Liver (tissue), 9 donors: ENCODE data around the gene SLX4IP. TPM values are rescaled to one million over a fixed set of nuclear protein-coding genes. Genes with fewer than 3 reads are reported as not detected.

Source experiments
- DNase-seq: peaks from one replicate; pipeline ENCODE4 v3.0.0-alpha.2; 2017; ENCODE audit warnings: low spot score
- H3K27ac ChIP-seq, 2 donors: one replicate each; pipeline ENCODE4 v1.7.0; 2013; ENCODE audit warnings: inconsistent platforms in 2 of 2, low read length in 2 of 2, control low read depth in 1 of 2, low read depth in 1 of 2, mild to moderate bottlenecking in 1 of 2
- H3K27me3 ChIP-seq, 4 donors: one replicate each; pipeline versions ENCODE4 v1.6.1 to v1.7.0; 2013; ENCODE audit warnings: low read length in 3 of 4, inconsistent platforms in 1 of 4, mild to moderate bottlenecking in 1 of 4, moderate library complexity in 1 of 4; ENCODE audit not compliant: control insufficient read depth in 4 of 4, insufficient read depth in 4 of 4
- H3K36me3 ChIP-seq, 4 donors: one replicate each; pipeline versions ENCODE4 v1.6.1 to v1.7.0; 2013; ENCODE audit warnings: low read length in 3 of 4, mild to moderate bottlenecking in 3 of 4, low read depth in 1 of 4, moderate library complexity in 1 of 4; ENCODE audit not compliant: control insufficient read depth in 4 of 4, insufficient read depth in 3 of 4
- H3K4me1 ChIP-seq, 4 donors: one replicate each; pipeline versions ENCODE4 v1.6.1 to v1.7.0; 2013; ENCODE audit warnings: low read length in 3 of 4, mild to moderate bottlenecking in 3 of 4, moderate library complexity in 1 of 4; ENCODE audit not compliant: control insufficient read depth in 4 of 4, insufficient read depth in 4 of 4
- H3K4me3 ChIP-seq, 3 donors: one replicate each; pipeline versions ENCODE4 v1.6.1 to v1.7.0; 2013; ENCODE audit warnings: low read length in 3 of 3, control low read depth in 1 of 3, low read depth in 1 of 3, mild to moderate bottlenecking in 1 of 3
- H3K9ac ChIP-seq, 2 donors: one replicate each; pipeline ENCODE4 v1.7.0; 2013; ENCODE audit warnings: low read length in 2 of 2, mild to moderate bottlenecking in 2 of 2, moderate library complexity in 2 of 2, control low read depth in 1 of 2, low read depth in 1 of 2
- H3K9me3 ChIP-seq, 4 donors: one replicate each; pipeline versions ENCODE4 v1.6.1 to v1.7.0; 2013; ENCODE audit warnings: low read length in 3 of 4; ENCODE audit not compliant: control insufficient read depth in 4 of 4
- FOXA1 ChIP-seq: IDR thresholded peaks from 2 replicates; pipeline ENCODE4 v1.6.1; 2016; ENCODE audit warnings: antibody characterized with exemption
- FOXA2 ChIP-seq: IDR thresholded peaks from 2 replicates; pipeline ENCODE4 v1.6.1; 2016; ENCODE audit warnings: antibody characterized with exemption
- GABPA ChIP-seq, 2 donors: IDR thresholded peaks in 1 of 2; conservative IDR thresholded peaks in 1 of 2; 2 replicates each; pipeline ENCODE4 v1.6.1; 2016; ENCODE audit warnings: antibody characterized with exemption in 2 of 2, mild to moderate bottlenecking in 1 of 2, moderate library complexity in 1 of 2
- HNF4A ChIP-seq, 2 donors: conservative IDR thresholded peaks; 2 replicates each; pipeline ENCODE4 v1.6.1; 2016; ENCODE audit warnings: antibody characterized with exemption in 2 of 2, mild to moderate bottlenecking in 2 of 2
- HNF4G ChIP-seq: IDR thresholded peaks from 2 replicates; pipeline ENCODE4 v1.6.1; 2016; ENCODE audit warnings: antibody characterized with exemption
- JUND ChIP-seq, 2 donors: IDR thresholded peaks; 2 replicates each; pipeline ENCODE4 v1.6.1; 2016; ENCODE audit warnings: antibody characterized with exemption in 2 of 2
- NR2F2 ChIP-seq: IDR thresholded peaks from 2 replicates; pipeline ENCODE4 v1.6.1; 2016; ENCODE audit warnings: antibody characterized with exemption
- RAD21 ChIP-seq, 2 donors: IDR thresholded peaks; 2 replicates each; pipeline ENCODE4 v1.6.1; 2016; ENCODE audit warnings: antibody characterized with exemption in 2 of 2, mild to moderate bottlenecking in 2 of 2
- RXRA ChIP-seq, 2 donors: IDR thresholded peaks; 2 replicates each; pipeline ENCODE4 v1.6.1; 2017 to 2018; ENCODE audit warnings: antibody characterized with exemption in 2 of 2, mild to moderate bottlenecking in 1 of 2
- SP1 ChIP-seq: IDR thresholded peaks from 2 replicates; pipeline ENCODE4 v1.6.1; 2018; ENCODE audit warnings: antibody characterized with exemption, mild to moderate bottlenecking
- TAF1 ChIP-seq: conservative IDR thresholded peaks from 2 replicates; pipeline ENCODE4 v1.6.1; 2016; ENCODE audit warnings: antibody characterized with exemption, mild to moderate bottlenecking
- WGBS: extraction: QIAGEN DNeasy Blood & Tissue Kit; methylation state at CpG from one replicate; pipeline ENCODE4 v1.1.7; 2013; 5-methylcytosine and 5-hydroxymethylcytosine counted together
- polyA plus RNA-seq, 2 donors: library from polyadenylated mRNA; stranded (reverse) in 1 of 2; unstranded in 1 of 2; fragments of 200-250 nt in 1 of 2; fragments of >200 nt in 1 of 2; fragmentation: Nextera tagmentation in 1 of 2; extraction: Ambion mirVana in 1 of 2; gene quantifications; one replicate each; pipeline versions ENCODE4 v1.2.1 to v1.2.3, GENCODE V29; 2013 to 2015
- total RNA-seq, 2 donors: library from RNA; depleted of rRNA; stranded (reverse); fragments of >200 nt; gene quantifications; one replicate each; pipeline ENCODE4 v1.2.3, GENCODE V29; 2014
- TF ChIP-seq, protein P1 (sequence below): fragments of 150-350 bp; IDR thresholded peaks from 2 replicates; pipeline ENCODE4 v1.5.1; 2017; ENCODE audit warnings: improper control_type of control experiment, low read depth, low read length; ENCODE audit not compliant: missing input control
- TF ChIP-seq, protein P2 (sequence below): IDR thresholded peaks from 2 replicates; pipeline ENCODE4 v1.6.1; 2016; ENCODE audit warnings: antibody characterized with exemption
- TF ChIP-seq, protein P3 (sequence below): IDR thresholded peaks from 2 replicates; pipeline ENCODE4 v1.6.1; 2016; ENCODE audit warnings: antibody characterized with exemption
- TF ChIP-seq, protein P4 (sequence below): IDR thresholded peaks from 2 replicates; pipeline ENCODE4 v1.6.1; 2016; ENCODE audit warnings: antibody characterized with exemption
- TF ChIP-seq, protein P5 (sequence below): IDR thresholded peaks from 2 replicates; pipeline ENCODE4 v1.6.1; 2016; ENCODE audit warnings: antibody characterized with exemption, mild to moderate bottlenecking
- donor health status: healthy.
- donor health status: healthy.
- donor health status: healthy.
- donor health status: healthy.
- donor health status: healthy.

Gene SLX4IP
- total and polyA plus RNA-seq, 4 donors, result 1.1 to 3.4 (median 2.7) TPM

DNA sequence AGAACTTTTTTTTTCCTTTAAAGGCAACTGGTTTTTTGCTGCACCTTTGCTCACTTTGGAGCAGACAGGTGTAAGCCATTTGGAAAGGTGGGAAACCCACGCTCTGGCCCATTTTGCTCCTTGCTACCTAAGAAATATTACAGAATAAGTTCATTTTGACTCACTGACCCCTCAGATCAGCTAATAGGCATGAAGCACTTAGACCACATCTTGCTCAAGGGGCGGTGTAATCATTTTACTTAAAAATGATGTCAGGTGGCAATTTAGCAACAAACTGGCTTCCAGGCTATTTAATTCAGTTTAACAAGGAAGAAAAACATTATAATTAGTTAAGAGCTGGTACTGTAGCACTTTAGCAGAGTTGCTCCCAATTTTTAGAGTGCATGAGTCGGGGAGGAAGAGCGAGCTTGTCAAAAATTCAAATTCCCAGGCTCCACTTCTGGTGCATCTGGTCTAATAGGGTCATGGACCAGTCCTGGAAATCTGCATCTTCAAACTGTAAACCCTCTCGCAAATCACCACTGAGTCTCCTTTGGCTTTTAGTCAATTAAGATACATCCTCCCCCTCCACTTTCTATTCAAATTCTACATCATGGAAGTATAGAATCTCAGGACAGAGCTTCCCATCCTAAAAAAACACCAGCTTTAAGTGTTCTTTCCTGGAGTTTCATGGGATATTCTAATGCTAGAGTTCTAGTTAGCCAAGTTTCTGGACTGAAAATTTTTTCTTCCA, 200.5 kb downstream of the SLX4IP start:
- no peak for DNase-seq
- H3K9ac ChIP-seq, result no peak overlapping the region
- peaks cover 0 to 16% (median 5%) of the 10 kb centered on the region in 4 donors for H3K36me3 ChIP-seq
- 96% methylated on average over 5 of the region's 5 CpGs for WGBS
- no peaks in the 10 kb centered on the region for H3K27me3 ChIP-seq
- no peak for TF ChIP-seq FOXA2
- no peak overlapping the region for H3K4me3 ChIP-seq
- H3K4me1 ChIP-seq, result no peaks in the 10 kb centered on the region
- H3K9me3 ChIP-seq, result no peaks in the 10 kb centered on the region
- H3K27ac ChIP-seq, result peak overlapping the region in 1 of 2 donors; percentile 22

DNA sequence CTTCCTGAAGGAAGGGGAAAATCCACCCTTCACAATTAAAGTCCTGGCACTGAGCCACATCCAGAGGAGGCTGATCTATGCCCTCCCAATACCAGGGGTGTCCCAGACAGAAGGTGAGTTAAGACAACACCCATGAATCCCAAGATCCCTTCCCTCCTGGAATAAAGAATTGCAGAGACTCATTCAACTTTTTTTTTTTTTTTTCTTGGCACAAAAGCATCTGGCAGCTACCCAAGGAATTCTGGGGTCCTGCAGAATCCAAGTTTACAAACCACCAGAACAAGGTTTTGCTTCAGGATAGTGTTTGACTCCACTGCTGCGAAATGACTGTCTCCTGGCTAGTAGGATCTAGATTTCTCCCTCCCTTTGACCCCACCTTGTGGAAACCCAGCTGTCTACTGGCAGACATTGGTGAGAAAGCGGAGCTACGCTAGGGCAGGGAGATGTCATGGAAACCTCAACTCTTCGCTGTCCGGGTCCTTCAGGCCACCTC, 201.3 kb downstream of the SLX4IP start:
- Histone ChIP-seq H3K9me3 (no peaks in the 10 kb centered on the region), H3K27me3 (no peaks in the 10 kb centered on the region), H3K4me1 (no peaks in the 10 kb centered on the region), H3K36me3 (peaks cover 0 to 23% (median 9%) of the 10 kb centered on the region in 4 donors), H3K9ac (no peak overlapping the region), H3K4me3 (no peak overlapping the region), H3K27ac (peak overlapping the region in 1 of 2 donors; percentile 38)
- TF ChIP-seq SP1 (no peak), RXRA (IDR thresholded peaks at IDR 0.05) (no peak), HNF4G (no peak), GABPA (IDR thresholded peaks at IDR 0.05 in 1 of 2, conservative IDR thresholded peaks at IDR 0.05 in 1 of 2) (no peak), RAD21 (IDR thresholded peaks at IDR 0.05) (no peak), NR2F2 (no peak), TAF1 (no peak), FOXA1 (no peak), JUND (IDR thresholded peaks at IDR 0.05) (no peak), HNF4A (conservative IDR thresholded peaks at IDR 0.05) (no peak)
- TF ChIP-seq, protein P1, sequence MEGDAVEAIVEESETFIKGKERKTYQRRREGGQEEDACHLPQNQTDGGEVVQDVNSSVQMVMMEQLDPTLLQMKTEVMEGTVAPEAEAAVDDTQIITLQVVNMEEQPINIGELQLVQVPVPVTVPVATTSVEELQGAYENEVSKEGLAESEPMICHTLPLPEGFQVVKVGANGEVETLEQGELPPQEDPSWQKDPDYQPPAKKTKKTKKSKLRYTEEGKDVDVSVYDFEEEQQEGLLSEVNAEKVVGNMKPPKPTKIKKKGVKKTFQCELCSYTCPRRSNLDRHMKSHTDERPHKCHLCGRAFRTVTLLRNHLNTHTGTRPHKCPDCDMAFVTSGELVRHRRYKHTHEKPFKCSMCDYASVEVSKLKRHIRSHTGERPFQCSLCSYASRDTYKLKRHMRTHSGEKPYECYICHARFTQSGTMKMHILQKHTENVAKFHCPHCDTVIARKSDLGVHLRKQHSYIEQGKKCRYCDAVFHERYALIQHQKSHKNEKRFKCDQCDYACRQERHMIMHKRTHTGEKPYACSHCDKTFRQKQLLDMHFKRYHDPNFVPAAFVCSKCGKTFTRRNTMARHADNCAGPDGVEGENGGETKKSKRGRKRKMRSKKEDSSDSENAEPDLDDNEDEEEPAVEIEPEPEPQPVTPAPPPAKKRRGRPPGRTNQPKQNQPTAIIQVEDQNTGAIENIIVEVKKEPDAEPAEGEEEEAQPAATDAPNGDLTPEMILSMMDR, result no peak
- TF ChIP-seq, protein P2, sequence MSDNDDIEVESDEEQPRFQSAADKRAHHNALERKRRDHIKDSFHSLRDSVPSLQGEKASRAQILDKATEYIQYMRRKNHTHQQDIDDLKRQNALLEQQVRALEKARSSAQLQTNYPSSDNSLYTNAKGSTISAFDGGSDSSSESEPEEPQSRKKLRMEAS, result no peak
- TF ChIP-seq, protein P3, sequence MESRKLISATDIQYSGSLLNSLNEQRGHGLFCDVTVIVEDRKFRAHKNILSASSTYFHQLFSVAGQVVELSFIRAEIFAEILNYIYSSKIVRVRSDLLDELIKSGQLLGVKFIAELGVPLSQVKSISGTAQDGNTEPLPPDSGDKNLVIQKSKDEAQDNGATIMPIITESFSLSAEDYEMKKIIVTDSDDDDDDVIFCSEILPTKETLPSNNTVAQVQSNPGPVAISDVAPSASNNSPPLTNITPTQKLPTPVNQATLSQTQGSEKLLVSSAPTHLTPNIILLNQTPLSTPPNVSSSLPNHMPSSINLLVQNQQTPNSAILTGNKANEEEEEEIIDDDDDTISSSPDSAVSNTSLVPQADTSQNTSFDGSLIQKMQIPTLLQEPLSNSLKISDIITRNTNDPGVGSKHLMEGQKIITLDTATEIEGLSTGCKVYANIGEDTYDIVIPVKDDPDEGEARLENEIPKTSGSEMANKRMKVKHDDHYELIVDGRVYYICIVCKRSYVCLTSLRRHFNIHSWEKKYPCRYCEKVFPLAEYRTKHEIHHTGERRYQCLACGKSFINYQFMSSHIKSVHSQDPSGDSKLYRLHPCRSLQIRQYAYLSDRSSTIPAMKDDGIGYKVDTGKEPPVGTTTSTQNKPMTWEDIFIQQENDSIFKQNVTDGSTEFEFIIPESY, result no peak
- TF ChIP-seq, protein P4, sequence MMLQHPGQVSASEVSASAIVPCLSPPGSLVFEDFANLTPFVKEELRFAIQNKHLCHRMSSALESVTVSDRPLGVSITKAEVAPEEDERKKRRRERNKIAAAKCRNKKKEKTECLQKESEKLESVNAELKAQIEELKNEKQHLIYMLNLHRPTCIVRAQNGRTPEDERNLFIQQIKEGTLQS, result no peak
- TF ChIP-seq, protein P5, sequence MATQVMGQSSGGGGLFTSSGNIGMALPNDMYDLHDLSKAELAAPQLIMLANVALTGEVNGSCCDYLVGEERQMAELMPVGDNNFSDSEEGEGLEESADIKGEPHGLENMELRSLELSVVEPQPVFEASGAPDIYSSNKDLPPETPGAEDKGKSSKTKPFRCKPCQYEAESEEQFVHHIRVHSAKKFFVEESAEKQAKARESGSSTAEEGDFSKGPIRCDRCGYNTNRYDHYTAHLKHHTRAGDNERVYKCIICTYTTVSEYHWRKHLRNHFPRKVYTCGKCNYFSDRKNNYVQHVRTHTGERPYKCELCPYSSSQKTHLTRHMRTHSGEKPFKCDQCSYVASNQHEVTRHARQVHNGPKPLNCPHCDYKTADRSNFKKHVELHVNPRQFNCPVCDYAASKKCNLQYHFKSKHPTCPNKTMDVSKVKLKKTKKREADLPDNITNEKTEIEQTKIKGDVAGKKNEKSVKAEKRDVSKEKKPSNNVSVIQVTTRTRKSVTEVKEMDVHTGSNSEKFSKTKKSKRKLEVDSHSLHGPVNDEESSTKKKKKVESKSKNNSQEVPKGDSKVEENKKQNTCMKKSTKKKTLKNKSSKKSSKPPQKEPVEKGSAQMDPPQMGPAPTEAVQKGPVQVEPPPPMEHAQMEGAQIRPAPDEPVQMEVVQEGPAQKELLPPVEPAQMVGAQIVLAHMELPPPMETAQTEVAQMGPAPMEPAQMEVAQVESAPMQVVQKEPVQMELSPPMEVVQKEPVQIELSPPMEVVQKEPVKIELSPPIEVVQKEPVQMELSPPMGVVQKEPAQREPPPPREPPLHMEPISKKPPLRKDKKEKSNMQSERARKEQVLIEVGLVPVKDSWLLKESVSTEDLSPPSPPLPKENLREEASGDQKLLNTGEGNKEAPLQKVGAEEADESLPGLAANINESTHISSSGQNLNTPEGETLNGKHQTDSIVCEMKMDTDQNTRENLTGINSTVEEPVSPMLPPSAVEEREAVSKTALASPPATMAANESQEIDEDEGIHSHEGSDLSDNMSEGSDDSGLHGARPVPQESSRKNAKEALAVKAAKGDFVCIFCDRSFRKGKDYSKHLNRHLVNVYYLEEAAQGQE, result no peak
- 85% methylated on average over 5 of the region's 5 CpGs for WGBS
- DNase-seq, result no peak
